HG02588 (cell line): ENCODE measurements around the gene YPEL2.

Experiments
- ATAC-seq: cut with Tn5 transposase; IDR thresholded peaks from one replicate; pipeline ENCODE4 v1.9.1; 2021; ENCODE audit warnings: mild to moderate bottlenecking, moderate library complexity; ENCODE audit not compliant: unreplicated experiment

YPEL2 gene

GRCh38 chr17:59426031-59426430, 94.6 kb downstream of the YPEL2 start:
- ATAC-seq, result no peak

GRCh38 chr17:59427425-59427921, 96.0 kb downstream of the YPEL2 start:
- ATAC-seq, result no peak

GRCh38 chr17:59427996-59428395, 96.5 kb downstream of the YPEL2 start:
- no peak for ATAC-seq

- ATAC-seq, result no peak
These were observed 97.5 kb downstream of the YPEL2 start for GRCh38 chr17:59428916-59429485.

- no peak for ATAC-seq
These were observed 100.1 kb downstream of the YPEL2 start for GRCh38 chr17:59431601-59432000.

- ATAC-seq, result no peak
These were observed 101.2 kb downstream of the YPEL2 start for GRCh38 chr17:59432657-59433056.

GRCh38 chr17:59433586-59433985, 102.1 kb downstream of the YPEL2 start:
- ATAC-seq, result no peak

GRCh38 chr17:59434429-59434828, 103.0 kb downstream of the YPEL2 start:
- no peak for ATAC-seq

GRCh38 chr17:59435238-59435637, 103.8 kb downstream of the YPEL2 start:
- no peak for ATAC-seq

- no peak for ATAC-seq
These were observed 105.4 kb downstream of the YPEL2 start for GRCh38 chr17:59436900-59437299.

- ATAC-seq, result no peak
These were observed 106.4 kb downstream of the YPEL2 start for GRCh38 chr17:59437791-59438281.

- ATAC-seq, result no peak
These were observed 107.8 kb downstream of the YPEL2 start for GRCh38 chr17:59439262-59439661.

- ATAC-seq, result no peak
These were observed 108.3 kb downstream of the YPEL2 start for GRCh38 chr17:59439741-59440211.

- peak; percentile 62 for ATAC-seq
These were observed 109.5 kb downstream of the YPEL2 start for GRCh38 chr17:59440757-59441463.

GRCh38 chr17:59441464-59442096, 110.1 kb downstream of the YPEL2 start:
- no peak for ATAC-seq

GRCh38 chr17:59443106-59443505, 111.7 kb downstream of the YPEL2 start:
- no peak for ATAC-seq
